Neural progenitor cell (in vitro differentiated cells): ENCODE results near the gene INPP5D. TPM values are rescaled to one million over a fixed set of nuclear protein-coding genes. Genes with fewer than 3 reads are reported as not detected.

ENCODE experiments used
- DNase-seq: peaks from one replicate; pipeline ENCODE4 v3.0.0-alpha.2; 2016; ENCODE audit warnings: low spot score
- H2AFZ ChIP-seq: fragments of 200-600 bp; sonication (generic); replicated peaks from 2 replicates; pipeline ENCODE4 v1.6.1; 2016; ENCODE audit warnings: antibody characterized with exemption
- H3F3A ChIP-seq: fragments of 200-600 bp; sonication (generic); 2 replicates; pipeline ENCODE4 v1.6.1; 2016; ENCODE audit warnings: antibody characterized with exemption, low read depth
- H3K27ac ChIP-seq: fragments of 200-600 bp; sonication (generic); 2 replicates; pipeline ENCODE4 v1.5.1; 2016; ENCODE audit warnings: mild to moderate bottlenecking
- H3K27me3 ChIP-seq: fragments of 200-600 bp; sonication (generic); 2 replicates; pipeline ENCODE4 v1.6.1; 2016; ENCODE audit warnings: mild to moderate bottlenecking, moderate library complexity
- H3K36me3 ChIP-seq: fragments of 200-600 bp; sonication (generic); 2 replicates; pipeline ENCODE4 v1.5.1; 2016
- H3K4me1 ChIP-seq: fragments of 200-600 bp; sonication (generic); 2 replicates; pipeline ENCODE4 v1.6.1; 2016; ENCODE audit warnings: mixed run types
- H3K4me2 ChIP-seq: fragments of 200-600 bp; sonication (generic); 2 replicates; pipeline ENCODE4 v1.6.1; 2016
- H3K4me3 ChIP-seq: fragments of 200-600 bp; sonication (generic); 2 replicates; pipeline ENCODE4 v1.5.1; 2016
- H3K79me2 ChIP-seq: fragments of 200-600 bp; sonication (generic); 2 replicates; pipeline ENCODE4 v1.6.1; 2016; ENCODE audit warnings: low read depth
- H3K9ac ChIP-seq: fragments of 200-600 bp; sonication (generic); 2 replicates; pipeline ENCODE4 v1.6.1; 2016
- H3K9me3 ChIP-seq: fragments of 200-600 bp; sonication (generic); 2 replicates; pipeline ENCODE4 v1.5.1; 2016; ENCODE audit warnings: low read depth
- H4K20me1 ChIP-seq: fragments of 200-600 bp; sonication (generic); 2 replicates; pipeline ENCODE4 v1.6.1; 2016; ENCODE audit warnings: low read depth
- H3K27ac Mint-ChIP-seq: 3 replicates; pipeline ENCODE4 v1.8.0; 2021; ENCODE audit warnings: mixed read lengths
- H3K27me3 Mint-ChIP-seq: 2 replicates; pipeline ENCODE4 v1.8.0; 2022; ENCODE audit warnings: low read depth, mild to moderate bottlenecking, inconsistent platforms, moderate library complexity, mixed read lengths; ENCODE audit not compliant: insufficient read depth
- H3K36me3 Mint-ChIP-seq: 3 replicates; pipeline ENCODE4 v1.8.0; 2021; ENCODE audit warnings: mixed read lengths
- H3K4me1 Mint-ChIP-seq: 3 replicates; pipeline ENCODE4 v1.8.0; 2021; ENCODE audit warnings: mixed read lengths
- H3K4me3 Mint-ChIP-seq: 3 replicates; pipeline ENCODE4 v1.8.0; 2021; ENCODE audit warnings: mild to moderate bottlenecking, moderate library complexity, mixed read lengths
- H3K9me3 Mint-ChIP-seq: 3 replicates; pipeline ENCODE4 v1.8.0; 2020; ENCODE audit warnings: mixed read lengths
- CTCF ChIP-seq: fragments of 200-600 bp; sonication (generic); IDR thresholded peaks from 2 replicates; pipeline ENCODE4 v1.5.1; 2017; ENCODE audit warnings: antibody characterized with exemption, mild to moderate bottlenecking
- EZH2 ChIP-seq: fragments of 200-600 bp; sonication (generic); IDR thresholded peaks from 2 replicates; pipeline ENCODE4 v1.6.1; 2017; ENCODE audit warnings: antibody characterized with exemption, mild to moderate bottlenecking, moderate library complexity
- EZH2phosphoT487 ChIP-seq: fragments of 200-600 bp; sonication (generic); IDR thresholded peaks from 2 replicates; pipeline ENCODE4 v1.6.1; 2017; ENCODE audit warnings: antibody characterized with exemption
- total RNA-seq: library from RNA; depleted of rRNA; stranded (reverse); fragments of >200 nt; gene quantifications from 2 replicates; pipeline ENCODE4 v1.2.3, GENCODE V29; 2015; ENCODE audit warnings: low replicate concordance

Gene INPP5D
- total RNA-seq, 1 donor from 2014 or later: 4.2 TPM

- peaks cover 4% of the 10 kb centered on the region for H3K9me3 Mint-ChIP-seq
- peaks cover 4% of the 10 kb centered on the region for H3K27me3 Mint-ChIP-seq
- Histone ChIP-seq H3K27me3 (no peaks in the 10 kb centered on the region), H3F3A (peaks cover 4% of the 10 kb centered on the region), H3K4me3 (no peak overlapping the region), H3K4me1 (peaks cover 3% of the 10 kb centered on the region), H3K9ac (no peak overlapping the region), H3K4me2 (no peak overlapping the region), H3K9me3 (peaks cover 6% of the 10 kb centered on the region), H4K20me1 (peaks cover 3% of the 10 kb centered on the region), H3K27ac (no peak overlapping the region), H3K79me2 (peaks cover 12% of the 10 kb centered on the region), H2AFZ (no peak overlapping the region), H3K36me3 (no peaks in the 10 kb centered on the region)
- no peaks in the 10 kb centered on the region for H3K36me3 Mint-ChIP-seq
- H3K4me3 Mint-ChIP-seq: no peak overlapping the region
- peaks cover 1% of the 10 kb centered on the region for H3K4me1 Mint-ChIP-seq
- TF ChIP-seq EZH2phosphoT487 (no peak), EZH2 (no peak), CTCF (no peak)
- DNase-seq: no peak
- H3K27ac Mint-ChIP-seq: no peak overlapping the region
These were observed 187.6 kb downstream of the INPP5D start for GRCh38 chr2:233247744-233248143.

GRCh38 chr2:233248999-233249398 lies 188.9 kb downstream of the INPP5D start:
- H3K4me1 ChIP-seq: peaks cover 5% of the 10 kb centered on the region
- no peak overlapping the region for H3K4me2 ChIP-seq
- peaks cover 6% of the 10 kb centered on the region for H3K9me3 ChIP-seq
- H3K9me3 Mint-ChIP-seq: peaks cover 4% of the 10 kb centered on the region
- H4K20me1 ChIP-seq: peaks cover 9% of the 10 kb centered on the region
- TF ChIP-seq EZH2: no peak
- H2AFZ ChIP-seq: no peak overlapping the region
- H3K79me2 ChIP-seq: peaks cover 24% of the 10 kb centered on the region
- no peaks in the 10 kb centered on the region for H3K36me3 ChIP-seq
- H3K27ac Mint-ChIP-seq: no peak overlapping the region
- no peak overlapping the region for H3K9ac ChIP-seq
- H3K27me3 Mint-ChIP-seq: peaks cover 4% of the 10 kb centered on the region
- H3K4me3 Mint-ChIP-seq: no peak overlapping the region
- H3F3A ChIP-seq: peaks cover 4% of the 10 kb centered on the region
- no peaks in the 10 kb centered on the region for H3K27me3 ChIP-seq
- no peak overlapping the region for H3K4me3 ChIP-seq
- H3K27ac ChIP-seq: no peak overlapping the region
- DNase-seq: no peak
- H3K4me1 Mint-ChIP-seq: peaks cover 10% of the 10 kb centered on the region
- no peaks in the 10 kb centered on the region for H3K36me3 Mint-ChIP-seq

GRCh38 chr2:233250568-233250967 lies 190.4 kb downstream of the INPP5D start:
- peaks cover 4% of the 10 kb centered on the region for H3F3A ChIP-seq
- H3K9ac ChIP-seq: no peak overlapping the region
- H3K27ac Mint-ChIP-seq: peak overlapping the region; percentile 16
- H3K27me3 ChIP-seq: no peaks in the 10 kb centered on the region
- peak overlapping the region; percentile 95 for H2AFZ ChIP-seq
- peaks cover 5% of the 10 kb centered on the region for H3K4me1 ChIP-seq
- H3K27me3 Mint-ChIP-seq: peaks cover 4% of the 10 kb centered on the region
- H4K20me1 ChIP-seq: peaks cover 14% of the 10 kb centered on the region
- H3K36me3 Mint-ChIP-seq: no peaks in the 10 kb centered on the region
- peaks cover 10% of the 10 kb centered on the region for H3K4me1 Mint-ChIP-seq
- H3K9me3 Mint-ChIP-seq: peaks cover 4% of the 10 kb centered on the region
- H3K9me3 ChIP-seq: peaks cover 6% of the 10 kb centered on the region
- H3K27ac ChIP-seq: no peak overlapping the region
- no peak for TF ChIP-seq EZH2
- no peak overlapping the region for H3K4me2 ChIP-seq
- H3K4me3 Mint-ChIP-seq: peak overlapping the region; percentile 98
- DNase-seq: no peak
- no peak overlapping the region for H3K4me3 ChIP-seq
- H3K79me2 ChIP-seq: peaks cover 39% of the 10 kb centered on the region
- no peaks in the 10 kb centered on the region for H3K36me3 ChIP-seq

GRCh38 chr2:233250985-233251305 lies 190.8 kb downstream of the INPP5D start:
- H2AFZ ChIP-seq: peak overlapping the region; percentile 95
- Mint-ChIP-seq H3K27me3 (peaks cover 4% of the 10 kb centered on the region), H3K9me3 (peaks cover 4% of the 10 kb centered on the region)

More at GRCh38 chr2:233250985-233251305, 190.8 kb downstream of the INPP5D start:
- peaks cover 6% of the 10 kb centered on the region for H3K9me3 ChIP-seq
- peaks cover 42% of the 10 kb centered on the region for H3K79me2 ChIP-seq
- no peak overlapping the region for H3K4me3 ChIP-seq
- peaks cover 14% of the 10 kb centered on the region for H4K20me1 ChIP-seq
- Mint-ChIP-seq H3K4me3 (peak overlapping the region; percentile 98), H3K36me3 (no peaks in the 10 kb centered on the region), H3K27ac (peak overlapping the region; percentile 16), H3K4me1 (peaks cover 10% of the 10 kb centered on the region)
- H3K4me2 ChIP-seq: no peak overlapping the region
- H3K36me3 ChIP-seq: no peaks in the 10 kb centered on the region
- H3K27ac ChIP-seq: no peak overlapping the region
- DNase-seq: no peak
- no peak for TF ChIP-seq EZH2phosphoT487
- TF ChIP-seq CTCF: no peak
- no peak for TF ChIP-seq EZH2
- peaks cover 5% of the 10 kb centered on the region for H3K4me1 ChIP-seq
- no peaks in the 10 kb centered on the region for H3K27me3 ChIP-seq
- H3F3A ChIP-seq: peaks cover 4% of the 10 kb centered on the region
- no peak overlapping the region for H3K9ac ChIP-seq
